Measurements from ENCODE around the gene FIGNL2. TPM values are rescaled to one million over a fixed set of nuclear protein-coding genes. Genes with fewer than 3 reads are reported as not detected.

Gene FIGNL2
- total RNA-seq, 1 donor from 2014 or later: 6.7 TPM

DNA sequence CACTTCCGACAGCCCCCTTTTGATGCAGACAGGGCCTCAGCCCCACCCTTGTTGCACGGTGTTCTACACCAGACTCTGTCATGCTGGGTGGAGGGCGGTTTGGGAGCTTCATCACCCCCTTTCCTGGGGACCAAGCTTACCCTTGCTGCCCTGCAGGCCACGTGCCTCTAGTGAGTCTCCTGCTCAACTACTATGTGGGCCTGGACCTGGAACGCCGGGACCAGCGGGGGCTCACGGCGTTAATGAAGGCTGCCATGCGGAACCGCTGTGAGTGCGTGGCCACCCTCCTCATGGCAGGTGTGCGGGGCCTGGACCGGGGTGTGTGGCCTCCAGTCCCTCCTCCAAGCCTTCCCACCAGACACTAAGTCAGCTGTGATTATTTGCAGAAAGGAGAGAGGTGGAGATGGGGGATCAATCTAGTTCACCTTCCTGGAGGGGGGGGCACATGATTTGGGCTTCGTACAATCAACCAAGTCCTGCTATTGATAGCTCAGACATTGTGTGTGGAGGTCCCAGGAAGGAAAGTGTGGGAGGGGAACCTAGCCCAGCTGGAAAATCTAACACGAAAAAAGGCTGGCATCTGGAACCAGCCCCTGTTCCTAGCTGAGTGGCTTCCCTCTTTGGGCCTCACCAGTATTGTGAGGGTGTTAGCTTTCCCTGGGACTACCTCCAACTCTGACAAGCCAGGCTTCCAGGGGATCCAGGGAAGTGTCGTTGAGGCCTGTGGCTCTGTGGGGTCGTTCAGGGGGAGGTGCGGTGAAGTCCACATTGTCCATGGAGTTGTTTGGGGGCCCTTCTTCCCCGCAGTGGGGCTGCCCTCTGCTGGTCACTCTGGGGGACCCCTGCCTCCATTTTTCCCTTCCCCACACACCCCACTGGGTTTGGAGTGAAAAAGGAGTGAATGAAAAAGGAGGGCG lies 41.0 kb upstream of the FIGNL2 start:
- FAIRE-seq: no peak
- no peak overlapping the region for H3K27ac ChIP-seq (ENCODE audit: low read depth, low read length)
- no peak overlapping the region for H2AFZ ChIP-seq (ENCODE audit: low read depth, low read length)
- peaks cover 19% of the 10 kb centered on the region for H3K27me3 Mint-ChIP-seq (ENCODE audit: low read depth, unreplicated experiment)
- peaks cover 13% of the 10 kb centered on the region for H3K4me1 ChIP-seq (ENCODE audit: insufficient read depth, low read length)
- H3K36me3 Mint-ChIP-seq (ENCODE audit: low read depth, unreplicated experiment): no peaks in the 10 kb centered on the region
- H3K4me1 Mint-ChIP-seq (ENCODE audit: low read depth, unreplicated experiment): peaks cover 4% of the 10 kb centered on the region
- H3K4me3 ChIP-seq (ENCODE audit: insufficient read depth, low read depth, low read length): no peak overlapping the region
- H3K79me2 ChIP-seq (ENCODE audit: insufficient read depth, low read length): no peaks in the 10 kb centered on the region
- no peaks in the 10 kb centered on the region for H3K27me3 ChIP-seq (ENCODE audit: insufficient read depth, low read length)
- H3K9me3 ChIP-seq (ENCODE audit: insufficient read depth, low read depth, low read length): peaks cover 5% of the 10 kb centered on the region
- DNase-seq (ENCODE audit: low read depth): no peak
- H3K9ac ChIP-seq (ENCODE audit: low read length): no peak overlapping the region
- no peak overlapping the region for H3K27ac Mint-ChIP-seq (ENCODE audit: unreplicated experiment)
- H3K36me3 ChIP-seq (ENCODE audit: insufficient read depth, low read length): no peaks in the 10 kb centered on the region
- no peaks in the 10 kb centered on the region for H4K20me1 ChIP-seq (ENCODE audit: insufficient read depth, low read length)
- no peak overlapping the region for H3K4me3 Mint-ChIP-seq (ENCODE audit: unreplicated experiment)
- peaks cover 5% of the 10 kb centered on the region for H3K9me3 Mint-ChIP-seq (ENCODE audit: unreplicated experiment)
- no peak overlapping the region for H3K4me2 ChIP-seq (ENCODE audit: low read length)
- TF ChIP-seq EZH2 (IDR thresholded peaks at IDR 0.05; ENCODE audit: insufficient read depth, low read length) (no peak), CTCF (IDR thresholded peaks at IDR 0.05; ENCODE audit: insufficient read depth, low read depth, low read length) (no peak)

DNA sequence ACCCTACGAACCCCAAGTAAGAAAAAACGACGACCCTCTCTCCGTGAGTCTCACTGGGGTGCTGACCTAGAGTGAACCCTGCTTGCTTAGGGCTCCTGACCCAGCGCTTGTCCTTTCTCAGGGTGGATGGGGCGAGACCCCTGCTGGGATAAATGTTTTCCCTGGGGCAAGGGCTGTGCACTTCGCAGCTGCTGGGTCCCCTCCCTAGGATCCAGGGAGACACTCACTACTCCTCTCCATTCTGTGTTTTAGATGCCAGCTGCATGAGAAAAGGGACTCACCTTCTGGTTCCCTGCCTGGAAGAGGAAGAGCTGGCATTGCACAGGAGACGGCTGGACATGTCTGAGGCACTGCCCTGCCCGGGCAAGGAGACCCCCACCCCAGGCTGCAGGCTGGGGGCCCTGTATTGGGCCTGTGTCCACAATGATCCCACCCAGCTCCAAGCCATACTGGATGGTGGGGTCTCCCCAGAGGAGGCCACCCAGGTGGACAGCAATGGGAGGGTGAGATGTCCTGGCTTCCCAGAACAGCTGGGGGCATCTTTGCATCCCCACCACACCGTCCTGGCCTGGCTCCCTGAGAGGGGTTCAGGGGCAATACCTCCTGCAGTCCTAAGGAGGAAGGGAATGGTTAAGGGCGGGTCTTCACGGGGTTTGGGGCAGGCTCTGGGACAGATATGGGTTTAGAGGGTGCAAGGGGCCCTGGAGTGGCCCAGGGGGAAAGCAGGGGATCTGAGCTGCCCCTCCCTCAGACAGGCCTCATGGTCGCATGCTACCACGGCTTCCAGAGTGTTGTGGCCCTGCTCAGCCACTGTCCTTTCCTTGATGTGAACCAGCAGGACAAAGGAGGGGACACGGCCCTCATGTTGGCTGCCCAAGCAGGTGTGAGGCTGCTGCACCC lies 40.0 kb upstream of the FIGNL2 start:
- Histone ChIP-seq H3K4me2 (ENCODE audit: low read length) (peak overlapping the region; percentile 30), H3K9ac (ENCODE audit: low read length) (no peak overlapping the region), H3K4me3 (ENCODE audit: insufficient read depth, low read depth, low read length) (no peak overlapping the region), H3K27ac (ENCODE audit: low read depth, low read length) (no peak overlapping the region), H3K9me3 (ENCODE audit: insufficient read depth, low read depth, low read length) (peaks cover 5% of the 10 kb centered on the region), H3K27me3 (ENCODE audit: insufficient read depth, low read length) (no peaks in the 10 kb centered on the region), H2AFZ (ENCODE audit: low read depth, low read length) (no peak overlapping the region), H4K20me1 (ENCODE audit: insufficient read depth, low read length) (no peaks in the 10 kb centered on the region), H3K4me1 (ENCODE audit: insufficient read depth, low read length) (peaks cover 13% of the 10 kb centered on the region), H3K36me3 (ENCODE audit: insufficient read depth, low read length) (no peaks in the 10 kb centered on the region), H3K79me2 (ENCODE audit: insufficient read depth, low read length) (no peaks in the 10 kb centered on the region)
- DNase-seq (ENCODE audit: low read depth) (no peak), FAIRE-seq (no peak)
- H3K36me3 Mint-ChIP-seq (ENCODE audit: low read depth, unreplicated experiment): no peaks in the 10 kb centered on the region
- H3K9me3 Mint-ChIP-seq (ENCODE audit: unreplicated experiment): peaks cover 5% of the 10 kb centered on the region
- H3K4me3 Mint-ChIP-seq (ENCODE audit: unreplicated experiment): no peak overlapping the region
- peaks cover 4% of the 10 kb centered on the region for H3K4me1 Mint-ChIP-seq (ENCODE audit: low read depth, unreplicated experiment)
- H3K27me3 Mint-ChIP-seq (ENCODE audit: low read depth, unreplicated experiment): peaks cover 17% of the 10 kb centered on the region
- H3K27ac Mint-ChIP-seq (ENCODE audit: unreplicated experiment): peak overlapping the region; percentile 26
- TF ChIP-seq EZH2 (IDR thresholded peaks at IDR 0.05; ENCODE audit: insufficient read depth, low read length) (no peak), CTCF (IDR thresholded peaks at IDR 0.05; ENCODE audit: insufficient read depth, low read depth, low read length) (no peak)
